Chondrocyte (in vitro differentiated cells): ENCODE results near the gene AWAT1. TPM values are rescaled to one million over a fixed set of nuclear protein-coding genes. Genes with fewer than 3 reads are reported as not detected.

Experiments used
- DNase-seq: peaks from one replicate; pipeline ENCODE4 v3.0.0; 2021; ENCODE audit warnings: mixed read lengths, low spot score
- H3K27ac Mint-ChIP-seq: one replicate; pipeline ENCODE4 v1.8.0; 2021; ENCODE audit warnings: mild to moderate bottlenecking, moderate library complexity, mixed read lengths; ENCODE audit not compliant: unreplicated experiment
- H3K27me3 Mint-ChIP-seq: 2 replicates; pipeline ENCODE4 v1.8.0; 2021; ENCODE audit warnings: low read depth, mixed read lengths
- H3K36me3 Mint-ChIP-seq: 2 replicates; pipeline ENCODE4 v1.8.0; 2021; ENCODE audit warnings: low read depth, mixed read lengths
- H3K4me1 Mint-ChIP-seq: 2 replicates; pipeline ENCODE4 v1.8.0; 2021; ENCODE audit warnings: low read depth, mild to moderate bottlenecking, mixed read lengths
- H3K4me3 Mint-ChIP-seq: one replicate; pipeline ENCODE4 v1.8.0; 2021; ENCODE audit warnings: mild to moderate bottlenecking, moderate library complexity, mixed read lengths; ENCODE audit not compliant: unreplicated experiment
- H3K9me3 Mint-ChIP-seq: 2 replicates; pipeline ENCODE4 v1.8.0; 2021; ENCODE audit warnings: low read depth, mixed read lengths
- CTCF ChIP-seq: fragments of 200-600 bp; sonication (generic); IDR thresholded peaks from 2 replicates; pipeline ENCODE4 v1.5.0; 2021; ENCODE audit warnings: antibody characterized with exemption, mild to moderate bottlenecking, moderate library complexity
- total RNA-seq: library from RNA; stranded (reverse); gene quantifications from 3 replicates; pipeline ENCODE4 v1.2.1, GENCODE V29; 2021

Gene AWAT1
- total RNA-seq, 1 donor from 2014 or later: not detected

DNA sequence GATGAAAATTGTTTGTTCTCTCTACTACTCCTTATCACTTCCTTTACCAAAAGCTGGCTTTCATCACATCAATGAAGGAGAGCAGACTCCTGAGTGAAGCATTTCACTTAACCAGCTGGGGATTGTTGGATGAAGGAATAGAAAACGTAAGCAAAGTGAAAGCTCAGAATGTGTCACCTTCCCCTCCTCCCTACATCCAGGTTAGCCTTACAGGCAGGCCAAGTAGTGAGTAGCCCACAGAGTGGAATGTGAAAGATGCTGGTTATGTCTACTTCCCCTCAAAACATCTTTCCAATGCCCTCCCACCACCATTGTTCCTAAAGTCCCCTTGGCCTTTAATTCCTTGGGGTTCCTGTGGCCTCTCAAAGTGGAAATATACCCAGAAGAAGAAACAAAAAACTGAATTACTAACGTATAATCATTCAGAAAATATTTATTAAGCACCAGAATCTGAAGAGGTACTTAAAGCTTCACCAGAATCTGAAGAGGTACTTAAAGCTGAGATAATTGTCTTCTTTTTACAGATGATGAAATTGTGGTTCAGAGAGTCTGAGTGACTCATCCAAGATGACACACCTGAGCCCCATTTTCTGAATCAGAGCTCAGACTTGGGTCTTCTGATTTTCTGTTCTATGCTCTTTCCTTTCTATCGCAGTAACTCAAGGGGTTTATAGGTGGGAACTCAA is 19.1 kb downstream of the AWAT1 start:
- no peak for TF ChIP-seq CTCF
- H3K9me3 Mint-ChIP-seq: peaks cover 30% of the 10 kb centered on the region
- H3K4me3 Mint-ChIP-seq: no peak overlapping the region
- H3K27ac Mint-ChIP-seq: no peak overlapping the region
- DNase-seq: no peak
- no peaks in the 10 kb centered on the region for H3K4me1 Mint-ChIP-seq
- H3K27me3 Mint-ChIP-seq: no peaks in the 10 kb centered on the region
- no peaks in the 10 kb centered on the region for H3K36me3 Mint-ChIP-seq

GRCh38 chrX:70254063-70254400 is 19.6 kb downstream of the AWAT1 start:
- DNase-seq: no peak
- no peaks in the 10 kb centered on the region for H3K27me3 Mint-ChIP-seq
- H3K4me1 Mint-ChIP-seq: no peaks in the 10 kb centered on the region
- no peak overlapping the region for H3K27ac Mint-ChIP-seq
- no peaks in the 10 kb centered on the region for H3K36me3 Mint-ChIP-seq
- no peak for TF ChIP-seq CTCF
- no peak overlapping the region for H3K4me3 Mint-ChIP-seq
- H3K9me3 Mint-ChIP-seq: peaks cover 30% of the 10 kb centered on the region

DNA sequence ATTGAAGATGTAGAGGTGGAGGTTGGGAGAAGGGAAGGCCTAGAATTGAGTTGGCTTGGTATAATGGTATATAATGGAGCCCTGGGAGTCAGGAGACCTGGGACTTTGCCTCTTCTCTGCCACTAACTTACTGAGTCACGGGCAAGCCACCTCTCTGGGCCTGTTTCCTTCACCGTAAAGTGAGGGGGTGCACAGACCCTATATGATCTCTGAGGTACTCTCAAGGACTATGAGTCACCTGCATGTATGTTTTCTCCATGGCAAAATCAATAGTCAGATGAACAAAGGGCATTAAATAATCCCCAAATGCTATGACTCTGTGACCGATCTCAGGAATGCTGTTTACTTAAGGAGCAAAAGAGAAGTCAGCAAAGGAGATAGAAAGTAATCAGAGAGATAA is 20.5 kb downstream of the AWAT1 start:
- Mint-ChIP-seq H3K4me3 (no peak overlapping the region), H3K27me3 (no peaks in the 10 kb centered on the region), H3K27ac (no peak overlapping the region), H3K36me3 (no peaks in the 10 kb centered on the region), H3K9me3 (peaks cover 29% of the 10 kb centered on the region), H3K4me1 (no peaks in the 10 kb centered on the region)
- no peak for DNase-seq
- no peak for TF ChIP-seq CTCF

DNA sequence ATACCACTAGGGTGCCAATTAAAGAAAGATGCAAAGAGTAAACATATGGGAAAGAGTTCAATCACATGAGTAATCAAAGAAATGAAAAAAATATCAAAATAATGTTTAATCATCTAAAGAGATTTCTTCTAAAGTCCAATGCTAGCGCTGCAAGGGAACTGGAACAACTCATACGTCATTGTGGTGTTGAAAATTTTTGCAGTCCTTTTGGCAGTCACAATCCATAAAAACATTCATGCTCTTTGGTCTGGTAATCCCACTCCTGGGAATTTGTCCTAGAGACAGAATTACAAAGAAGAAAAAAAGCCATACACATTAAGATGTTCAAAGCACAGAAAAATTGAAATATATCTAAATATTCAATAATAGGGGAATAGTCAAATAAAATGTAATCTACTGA is 21.0 kb downstream of the AWAT1 start:
- Mint-ChIP-seq H3K36me3 (no peaks in the 10 kb centered on the region), H3K4me1 (no peaks in the 10 kb centered on the region), H3K27me3 (no peaks in the 10 kb centered on the region), H3K4me3 (no peak overlapping the region), H3K27ac (no peak overlapping the region), H3K9me3 (peaks cover 26% of the 10 kb centered on the region)
- no peak for TF ChIP-seq CTCF
- no peak for DNase-seq

- no peak for DNase-seq
- no peaks in the 10 kb centered on the region for H3K36me3 Mint-ChIP-seq
- no peak overlapping the region for H3K4me3 Mint-ChIP-seq
- H3K27me3 Mint-ChIP-seq: no peaks in the 10 kb centered on the region
- no peak overlapping the region for H3K27ac Mint-ChIP-seq
- peaks cover 26% of the 10 kb centered on the region for H3K9me3 Mint-ChIP-seq
- no peaks in the 10 kb centered on the region for H3K4me1 Mint-ChIP-seq
- TF ChIP-seq CTCF: no peak
These were observed 23.2 kb downstream of the AWAT1 start for GRCh38 chrX:70257423-70258288.
